Vein endothelial cell (primary cell): ENCODE data around the gene SLC25A15. TPM values are rescaled to one million over a fixed set of nuclear protein-coding genes. Genes with fewer than 3 reads are reported as not detected.

Source experiments
- small RNA-seq: library from RNA; depleted of rRNA; stranded (forward); fragments of <200 nt; gene quantifications from one replicate; pipeline ENCODE3, GENCODE V24; 2012
- total RNA-seq: library from RNA; depleted of rRNA; stranded (reverse); fragments of >200 nt; gene quantifications from 2 replicates; pipeline ENCODE4 v1.2.3, GENCODE V29; 2012

The SLC25A15 gene
- total RNA-seq = 16.3 and 21.1 TPM in 2 replicates

GRCh38 chr13:40789275-40790153, at the start of gene SLC25A15:
SLC25A15 (plus strand) TSS chr13:40789611; CDS start chr13:40793227, 3,616 bp downstream.

GRCh38 chr13:40770934-40771618, 18.3 kb upstream of the SLC25A15 start, which contains the start of gene MRPS31:
MRPS31 (minus strand) TSS chr13:40771190; CDS start chr13:40771136, 54 bp downstream.

Small RNA genes lying within 50 kb of the gene (small RNA-seq; reads per million reads assigned to genes)
- not detected for gene MIR621

Other genes with a start within 250 kb of the SLC25A15 start
- 55.7 and 61.4 TPM in 2 replicates for gene FOXO1, start 123.0 kb upstream of the SLC25A15 start, total RNA-seq
- gene MRPS31, start 18.4 kb upstream of the SLC25A15 start, total RNA-seq = 14.4 and 14.9 TPM in 2 replicates
- 87.3 and 97.7 TPM in 2 replicates for gene ELF1, start 229.7 kb downstream of the SLC25A15 start, total RNA-seq